K562 (cell line): Measurements from ENCODE around the gene GRAMD4. TPM values are rescaled to one million over a fixed set of nuclear protein-coding genes. Genes with fewer than 3 reads are reported as not detected.

Experiments
- ATAC-seq: fragments of 200-7000 bp; cut with Tn5 transposase; 3 replicates; pipeline ENCODE4 v1.9.1; 2020; ENCODE audit warnings: moderate library complexity
- BruUV-seq: library from RNA; stranded (reverse); fragments of 400-500 nt; replicated peaks from 2 replicates; lab custom pipeline; 2021; lab: Mats Ljungman, UMichigan
- CTCF ChIA-PET: fragments of 300-600 bp; formaldehyde crosslinking; extraction: SDS; loops from one replicate; lab custom pipeline; 2021; ENCODE audit warnings: low intra/inter-chr PET ratio; lab: Yijun Ruan, JAX
- POLR2A ChIA-PET: fragments of 300-600, 350-650 bp; sonication (Branson Sonifier 250); formaldehyde crosslinking; extraction: SDS; loops from one replicate; lab custom pipeline; 2021; ENCODE audit warnings: antibody characterized with exemption, inconsistent platforms; lab: Yijun Ruan, JAX
- DNase-seq, 4 experiments: peaks; one replicate each; pipeline versions ENCODE4 v3.0.0 to v3.0.0-alpha.2; 2011 to 2018; ENCODE audit warnings: low spot score in 3 of 4, mixed read lengths in 3 of 4; ENCODE audit errors: extremely low read depth in 1 of 4
- FAIRE-seq: peaks from 2 replicates; lab custom pipeline; 2011; peaks lifted over from hg19 to GRCh38; lab: Jason Lieb, UNC
- H2AFZ ChIP-seq: 2 replicates; pipeline ENCODE4 v1.6.0; 2011; ENCODE audit warnings: low read depth, low read length, control low read depth, inconsistent platforms
- H3K27ac ChIP-seq: fragments of 200-600 bp; 3 replicates; pipeline ENCODE4 v1.8.0; 2011; ENCODE audit warnings: low read depth, mild to moderate bottlenecking, control low read depth, inconsistent platforms, low read length, moderate library complexity, mixed read lengths; ENCODE audit errors: extremely low read depth
- H3K27me3 ChIP-seq, 2 experiments: fragments of 300-600 bp in 1 of 2; 2 replicates in 1 of 2; 3 replicates in 1 of 2; pipeline versions ENCODE4 v1.6.0 to v1.8.0; 2011; ENCODE audit warnings: inconsistent platforms in 2 of 2, low read length in 2 of 2, mild to moderate bottlenecking in 1 of 2, mixed read lengths in 1 of 2, moderate library complexity in 1 of 2; ENCODE audit not compliant: control insufficient read depth in 2 of 2, insufficient read depth in 2 of 2
- H3K36me3 ChIP-seq: fragments of 300-600 bp; 3 replicates; pipeline ENCODE4 v1.8.0; 2011; ENCODE audit warnings: mild to moderate bottlenecking, low read length, inconsistent platforms; ENCODE audit not compliant: control insufficient read depth, insufficient read depth
- H3K4me1 ChIP-seq, 2 experiments: fragments of 200-600 bp in 1 of 2; replicated peaks in 1 of 2; 2 replicates in 1 of 2; 3 replicates in 1 of 2; pipeline versions ENCODE4 v1.5.1 to v1.8.0; 2011; ENCODE audit warnings: inconsistent platforms in 2 of 2, low read length in 2 of 2, mild to moderate bottlenecking in 1 of 2, mixed read lengths in 1 of 2, moderate library complexity in 1 of 2; ENCODE audit not compliant: control insufficient read depth in 2 of 2, insufficient read depth in 2 of 2
- H3K4me2 ChIP-seq: 2 replicates; pipeline ENCODE4 v1.6.1; 2011; ENCODE audit warnings: low read length, control low read depth, inconsistent platforms, mixed read lengths; ENCODE audit not compliant: insufficient read depth
- H3K4me3 ChIP-seq: fragments of 200-600 bp; sonication (generic), shearing (Covaris generic); 2 replicates; pipeline ENCODE4 v1.5.1; 2016; ENCODE audit warnings: control low read depth, inconsistent platforms
- H3K79me2 ChIP-seq: fragments of 200-600 bp; 3 replicates; pipeline ENCODE4 v1.8.0; 2011; ENCODE audit warnings: low read length, inconsistent platforms; ENCODE audit not compliant: control insufficient read depth, insufficient read depth
- H3K9ac ChIP-seq, 2 experiments: 2 replicates each; pipeline versions ENCODE4 v1.6.0 to v1.6.1; 2011; ENCODE audit warnings: low read depth in 2 of 2, low read length in 2 of 2, control low read depth in 1 of 2, inconsistent platforms in 1 of 2, mild to moderate bottlenecking in 1 of 2, mixed read lengths in 1 of 2; ENCODE audit not compliant: insufficient read depth in 1 of 2
- H3K9me1 ChIP-seq: one replicate; pipeline ENCODE4 v1.6.0; 2011; ENCODE audit warnings: inconsistent platforms, mild to moderate bottlenecking, low read length, moderate library complexity; ENCODE audit not compliant: control insufficient read depth, insufficient read depth
- H3K9me3 ChIP-seq: replicated peaks from 2 replicates; pipeline ENCODE4 v1.5.1; 2011; ENCODE audit warnings: low read depth, low read length, inconsistent platforms; ENCODE audit not compliant: control insufficient read depth, insufficient read depth
- H4K20me1 ChIP-seq: replicated peaks from 2 replicates; pipeline ENCODE4 v1.6.1; 2011; ENCODE audit warnings: low read length, inconsistent platforms, mixed read lengths; ENCODE audit not compliant: control insufficient read depth, insufficient read depth
- CC2D1A ChIP-seq: fragments of 450-650 bp; IDR thresholded peaks from 2 replicates; pipeline ENCODE4 v1.6.1; 2017; ENCODE audit warnings: mild to moderate bottlenecking
- HLTF ChIP-seq: fragments of 450-650 bp; IDR thresholded peaks from 2 replicates; pipeline ENCODE4 v1.6.1; 2016
- KDM1A ChIP-seq, 2 experiments: fragments of 450-650 bp; IDR thresholded peaks; 2 replicates each; pipeline ENCODE4 v1.6.1; 2016; ENCODE audit warnings: mild to moderate bottlenecking in 2 of 2
- LCOR ChIP-seq: sonication (generic); formaldehyde crosslinking; IDR thresholded peaks from 2 replicates; pipeline ENCODE4 v1.8.0; 2022; ENCODE audit warnings: mild to moderate bottlenecking, missing genetic modification reagents
- NCOA4 ChIP-seq: fragments of 450-650 bp; IDR thresholded peaks from 2 replicates; pipeline ENCODE4 v1.6.1; 2018; ENCODE audit warnings: mild to moderate bottlenecking; ENCODE audit not compliant: partially characterized antibody
- ZNF224 ChIP-seq: sonication (generic); formaldehyde crosslinking; IDR thresholded peaks from 2 replicates; pipeline ENCODE4 v1.8.0; 2022; ENCODE audit warnings: mild to moderate bottlenecking, missing genetic modification reagents
- ZNF232 ChIP-seq: sonication (generic); formaldehyde crosslinking; IDR thresholded peaks from 2 replicates; pipeline ENCODE4 v1.8.0; 2022; ENCODE audit warnings: mild to moderate bottlenecking, missing genetic modification reagents
- ZNF41 ChIP-seq: fragments of 250-450 bp; sonication (Bioruptor Pico); conservative IDR thresholded peaks from 2 replicates; pipeline ENCODE4 v1.4.0; 2020; ENCODE audit warnings: mild to moderate bottlenecking
- WGBS: fragments of 100-300 bp; shearing (Covaris generic); methylation state at CpG from one replicate; pipeline ENCODE4 v1.1.6; 2016; ENCODE audit warnings: low coverage, mixed read lengths; ENCODE audit not compliant: insufficient coverage; ENCODE audit errors: missing lambda C conversion rate; 5-methylcytosine and 5-hydroxymethylcytosine counted together
- in situ Hi-C: fragments of 300-500 bp; cut with MboI; formaldehyde crosslinking; loops from 4 replicates; pipeline ENCODE4 v1.15.0; 2018; ENCODE audit warnings: inconsistent platforms, mixed read lengths
- intact Hi-C: fragments of 100-400 bp; cut with micrococcal nuclease; formaldehyde crosslinking; loops from 2 replicates; pipeline ENCODE4 v1.14.2; 2022
- polyA plus RNA-seq, 8 experiments: library from polyadenylated mRNA; depleted of rRNA in 4 of 8; stranded (reverse) in 5 of 8; unstranded in 3 of 8; fragments of >200 nt; fragmentation: Nextera tagmentation in 2 of 8; fragmentation: Illumina TruSeq in 1 of 8; extraction: Ambion mirVana in 2 of 8; extraction: Trizol in 1 of 8; gene quantifications; 2 replicates each; pipeline versions ENCODE4 v1.2.1 to v1.2.3, GENCODE V29; 2011 to 2014; ENCODE audit warnings: inconsistent platforms in 1 of 8, missing spikeins in 1 of 8
- total RNA-seq, 7 experiments: library from RNA; depleted of rRNA in 6 of 7; stranded (reverse); fragments of >200 nt in 6 of 7; fragmentation: Illumina TruSeq in 2 of 7; extraction: Trizol in 2 of 7; gene quantifications; 2 replicates each; pipeline versions ENCODE4 v1.2.1 to v1.2.3, GENCODE V29; 2011 to 2021; ENCODE audit warnings: low replicate concordance in 1 of 7

The GRAMD4 gene
- total and polyA plus RNA-seq, 9 of the 15 experiments (the other 6 are each of a cell fraction or from before 2014, with no cell fraction given): 0.18 to 44.8 (median 18.6) TPM

DNA sequence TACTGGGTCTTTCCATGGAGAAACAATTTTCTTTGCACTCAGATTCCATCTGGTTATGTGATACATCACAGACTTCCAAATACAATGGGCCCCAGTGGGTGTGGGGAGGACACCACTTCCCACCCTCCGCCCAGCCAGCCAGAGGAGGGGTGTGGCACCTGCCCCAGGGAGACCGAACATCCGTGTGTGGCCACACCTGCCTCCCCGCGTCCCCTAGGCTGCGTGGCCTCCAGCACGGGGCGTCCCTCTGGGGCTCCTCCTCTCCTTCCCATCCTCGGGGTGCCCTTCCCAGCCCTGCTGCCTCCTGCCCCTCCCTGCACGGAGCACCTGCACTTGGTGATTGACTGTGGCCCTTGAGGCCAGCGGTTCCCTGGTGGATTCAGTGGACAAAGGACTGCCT, 68.8 kb downstream of the GRAMD4 start:
- Histone ChIP-seq H3K36me3 (peaks cover 15% of the 10 kb centered on the region; the same call in 1 of the 3 replicates), H3K27ac (no peak overlapping the region), H3K9me1 (no peaks in the 10 kb centered on the region), H3K9ac (no peak overlapping the region)
- no peak for FAIRE-seq
- no peak for TF ChIP-seq KDM1A (IDR thresholded peaks at IDR 0.05)
- no peak for TF ChIP-seq CC2D1A
- no peak for TF ChIP-seq ZNF41 (CRISPR knock-in tag)
- TF ChIP-seq ZNF232: no peak
- no peak for TF ChIP-seq NCOA4
- no peak for TF ChIP-seq HLTF
- no peak for TF ChIP-seq LCOR (CRISPR knock-in tag)
- no peak for TF ChIP-seq ZNF224 (CRISPR knock-in tag)
- TF ChIP-seq, all 486 proteins: peak for 0
- H2AFZ ChIP-seq: no peak overlapping the region
- H3K27me3 ChIP-seq: no peaks in the 10 kb centered on the region
- no peaks in the 10 kb centered on the region for H3K79me2 ChIP-seq
- no peaks in the 10 kb centered on the region for H3K9me3 ChIP-seq
- H3K4me2 ChIP-seq: no peak overlapping the region
- ChIA-PET CTCF (interaction anchor here (0.6 kb wide), 1 partner anchor 111 kb away, joined by 3 read pairs; no protein-coding TSS in a partner anchor), POLR2A (interaction anchor here (0.9 to 1.3 kb wide), 2 partner anchors 25 to 70 kb away, joined by 3 to 4 read pairs; no protein-coding TSS in a partner anchor)
- WGBS: 49% methylated on average over 2 of the region's 11 CpGs
- in situ Hi-C loops (no loop called here), intact Hi-C loops (loop anchor here (10.0 kb wide), 1 partner anchor 124 kb away; no protein-coding TSS in a partner anchor)
- no peak for ATAC-seq
- no TSS peak for BruUV-seq
- H3K4me1 ChIP-seq: peaks cover 0 to 7% of the 10 kb centered on the region in 2 experiments; a peak in 2 of 5 replicates
- no peak overlapping the region for H3K4me3 ChIP-seq
- no peaks in the 10 kb centered on the region for H4K20me1 ChIP-seq
- no peak for DNase-seq
